Keratinocyte (primary cell): Measurements from ENCODE around the gene CUEDC1.

Experiments used
- EZH2 ChIP-seq: IDR thresholded peaks from one replicate; pipeline ENCODE4 v1.6.1; 2012; ENCODE audit warnings: inconsistent platforms, mild to moderate bottlenecking, low read length, moderate library complexity
- TF ChIP-seq, protein P1 (sequence below), 3 experiments: IDR thresholded peaks in 1 of 3; conservative IDR thresholded peaks in 1 of 3; optimal IDR thresholded peaks in 1 of 3; 2 replicates in 2 of 3; 3 replicates in 1 of 3; pipeline versions ENCODE3 to v1.5.1; 2011; ENCODE audit warnings: low read length in 3 of 3, mild to moderate bottlenecking in 3 of 3, moderate library complexity in 2 of 3, control low read depth in 1 of 3, inconsistent platforms in 1 of 3; ENCODE audit not compliant: insufficient read depth in 2 of 3; ENCODE audit errors: extremely low read depth in 1 of 3

DNA sequence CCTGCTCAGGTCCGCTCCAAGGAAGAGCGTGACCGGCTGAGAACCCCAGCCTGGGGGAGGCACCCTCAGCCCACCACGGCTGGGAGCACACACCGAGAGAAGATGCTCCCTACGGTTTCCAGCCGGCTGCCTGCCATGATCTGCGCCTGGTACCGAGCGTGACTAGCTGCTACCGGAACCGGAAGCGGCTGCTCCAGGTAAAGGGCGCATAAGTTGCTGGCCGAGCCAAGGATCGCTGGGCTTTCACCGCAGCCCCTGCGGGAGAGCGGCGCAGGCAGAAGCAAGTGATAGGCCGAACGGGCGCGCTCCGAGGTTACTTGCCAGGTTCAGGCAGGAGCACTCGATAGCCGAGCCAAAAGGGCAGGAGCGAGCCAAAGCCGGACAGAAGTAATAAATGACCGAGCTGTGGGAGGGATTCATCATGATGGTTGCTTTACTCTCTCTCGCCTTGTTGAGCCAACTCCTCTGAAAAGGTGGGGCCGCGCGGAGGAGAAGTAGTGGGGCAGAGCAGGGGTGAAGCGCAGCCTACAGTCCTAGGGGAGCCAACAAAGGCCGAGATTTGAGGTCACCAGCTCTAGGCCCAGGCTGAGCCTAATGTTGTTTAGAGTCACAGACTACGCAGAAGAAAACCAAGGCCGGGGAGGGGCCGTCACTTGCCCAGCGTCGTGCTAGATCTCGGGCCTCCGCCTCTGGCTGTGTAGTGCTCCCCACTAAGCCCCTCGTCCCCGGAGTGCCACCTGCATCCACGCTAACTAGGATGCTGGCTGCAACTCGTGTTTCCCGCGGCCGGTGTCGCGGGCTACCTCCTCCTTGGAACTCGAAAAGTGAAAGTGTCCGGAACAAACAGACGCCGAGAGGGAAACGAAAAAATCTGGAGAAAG lies 105.1 kb downstream of the CUEDC1 start, which contains the start of gene MRPS23:
- TF ChIP-seq, protein P1, sequence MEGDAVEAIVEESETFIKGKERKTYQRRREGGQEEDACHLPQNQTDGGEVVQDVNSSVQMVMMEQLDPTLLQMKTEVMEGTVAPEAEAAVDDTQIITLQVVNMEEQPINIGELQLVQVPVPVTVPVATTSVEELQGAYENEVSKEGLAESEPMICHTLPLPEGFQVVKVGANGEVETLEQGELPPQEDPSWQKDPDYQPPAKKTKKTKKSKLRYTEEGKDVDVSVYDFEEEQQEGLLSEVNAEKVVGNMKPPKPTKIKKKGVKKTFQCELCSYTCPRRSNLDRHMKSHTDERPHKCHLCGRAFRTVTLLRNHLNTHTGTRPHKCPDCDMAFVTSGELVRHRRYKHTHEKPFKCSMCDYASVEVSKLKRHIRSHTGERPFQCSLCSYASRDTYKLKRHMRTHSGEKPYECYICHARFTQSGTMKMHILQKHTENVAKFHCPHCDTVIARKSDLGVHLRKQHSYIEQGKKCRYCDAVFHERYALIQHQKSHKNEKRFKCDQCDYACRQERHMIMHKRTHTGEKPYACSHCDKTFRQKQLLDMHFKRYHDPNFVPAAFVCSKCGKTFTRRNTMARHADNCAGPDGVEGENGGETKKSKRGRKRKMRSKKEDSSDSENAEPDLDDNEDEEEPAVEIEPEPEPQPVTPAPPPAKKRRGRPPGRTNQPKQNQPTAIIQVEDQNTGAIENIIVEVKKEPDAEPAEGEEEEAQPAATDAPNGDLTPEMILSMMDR (optimal IDR thresholded peaks at IDR 0.05 in 1 of 3, IDR thresholded peaks at IDR 0.05 in 1 of 3, conservative IDR thresholded peaks at IDR 0.05 in 1 of 3; ENCODE audit: extremely low read depth in 1 of 3, insufficient read depth in 2 of 3, low read length in 3 of 3) = no peak
- TF ChIP-seq EZH2 = no peak
